ENCODE results near the gene PLA2G15.

Gene PLA2G15

DNA sequence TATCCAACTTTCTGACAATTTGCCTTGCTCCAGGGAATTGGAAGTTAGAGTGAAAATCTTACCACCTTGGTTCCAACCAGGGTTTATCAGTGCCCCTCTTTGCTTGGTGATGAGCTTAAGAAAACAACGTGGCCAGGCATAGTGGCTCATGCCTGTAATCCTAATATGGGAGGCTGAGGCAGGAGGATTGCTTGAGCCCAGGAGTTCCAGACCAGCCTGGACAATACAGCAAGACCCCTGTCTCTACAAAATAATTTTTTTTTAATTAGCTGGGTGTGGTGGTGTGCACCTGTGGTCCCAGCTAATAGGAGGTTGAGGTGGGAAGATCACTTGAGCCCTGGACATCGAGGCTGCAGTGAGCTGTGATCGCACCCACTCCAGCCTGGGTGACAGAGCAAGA, 40.5 kb downstream of the PLA2G15 start:
- CTCF ChIA-PET = interaction anchor here (0.8 to 1.3 kb wide), 6 partner anchors 9 to 192 kb away, joined by 3 to 5 read pairs (median 4); no protein-coding TSS in a partner anchor
- H3K36me3 ChIP-seq (ENCODE audit: control insufficient read depth in 2 of 2, insufficient read depth in 1 of 2, low read length in 2 of 2) = peaks cover 15 to 70% of the 10 kb centered on the region in 2 experiments; a peak in 2 of 3 replicates
- H3K4me1 ChIP-seq (ENCODE audit: control insufficient read depth, insufficient read depth, low read length) = no peaks in the 10 kb centered on the region
- H3K9me3 ChIP-seq (ENCODE audit: control insufficient read depth, insufficient read depth, low read depth, low read length) = no peaks in the 10 kb centered on the region
- H3K4me3 ChIP-seq (ENCODE audit: low read depth, low read length) = no peak overlapping the region
- POLR2A ChIA-PET = interaction anchor here (0.6 to 1.4 kb wide), 2 partner anchors 22 to 25 kb away, joined by 3 to 7 read pairs; partner anchors contain the start of genes PRMT7, SLC7A6 and SLC7A6OS
- no peak overlapping the region for H3K27ac ChIP-seq (ENCODE audit: extremely low read depth, low read depth, low read length)
- TF ChIP-seq ZNF121 (tag by site-specific recombination; IDR thresholded peaks at IDR 0.05) = 0 out of 2 replicates have a peak, but pooled peaks have one; percentile 50
- TF ChIP-seq ZNF174 (tag by site-specific recombination; IDR thresholded peaks at IDR 0.05) = no peak
- no peak for TF ChIP-seq ZSCAN16 (tag by site-specific recombination; IDR thresholded peaks at IDR 0.05)
- TF ChIP-seq ZNF146 (tag by site-specific recombination; IDR thresholded peaks at IDR 0.05) = no peak

DNA sequence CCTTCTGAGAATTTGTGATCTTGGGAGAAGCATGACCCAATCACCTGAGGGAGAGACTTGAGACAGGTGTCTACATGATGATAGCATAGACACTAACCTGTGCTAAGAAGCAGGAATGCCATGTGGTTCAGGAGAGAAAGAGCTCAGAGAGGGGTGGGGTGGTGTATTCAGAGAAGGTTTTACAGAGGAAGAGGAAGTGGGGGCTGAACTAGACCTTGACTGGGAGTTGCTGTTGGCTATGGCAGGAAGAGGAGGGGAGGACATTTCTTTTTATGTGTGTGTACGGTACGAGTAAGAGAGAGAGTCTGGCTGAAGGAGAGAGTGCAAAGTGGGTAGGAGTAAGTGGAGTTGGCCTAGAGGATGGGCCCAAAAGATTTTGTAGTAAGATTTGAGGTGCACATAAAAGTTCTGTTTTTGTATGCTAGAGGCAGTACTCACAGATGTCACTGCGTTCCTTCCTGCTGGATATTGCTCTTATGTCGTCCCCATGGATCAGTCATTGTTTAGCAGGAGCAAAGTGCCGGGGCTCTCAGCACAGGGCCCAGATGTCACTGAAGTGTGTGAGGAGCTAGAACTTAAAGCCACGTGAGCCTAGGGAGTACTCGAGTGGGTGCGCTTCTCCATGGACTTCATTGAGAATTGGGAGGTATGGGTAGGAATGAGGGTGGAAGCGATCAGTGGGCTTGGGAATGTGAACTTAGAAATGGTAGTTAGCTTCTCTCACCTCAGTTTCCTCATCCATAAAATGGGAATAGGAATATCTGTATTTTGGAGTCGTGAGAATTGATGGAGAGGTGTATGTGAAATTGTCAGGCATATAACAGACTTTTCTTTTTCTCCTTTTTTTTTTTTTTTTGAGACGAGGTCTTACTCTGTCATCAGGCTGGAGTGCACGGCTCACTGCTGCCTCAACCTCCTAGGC, 41.2 kb downstream of the PLA2G15 start:
- Histone ChIP-seq H3K4me1 (ENCODE audit: control insufficient read depth, insufficient read depth, low read length) (no peaks in the 10 kb centered on the region), H3K9me3 (ENCODE audit: control insufficient read depth, insufficient read depth, low read depth, low read length) (no peaks in the 10 kb centered on the region), H3K27ac (ENCODE audit: extremely low read depth, low read depth, low read length) (no peak overlapping the region), H3K4me3 (ENCODE audit: low read depth, low read length) (no peak overlapping the region), H3K36me3 (ENCODE audit: control insufficient read depth in 2 of 2, insufficient read depth in 1 of 2, low read length in 2 of 2) (peaks cover 15 to 71% of the 10 kb centered on the region in 2 experiments; a peak in 2 of 3 replicates)
- TF ChIP-seq, protein P1, sequence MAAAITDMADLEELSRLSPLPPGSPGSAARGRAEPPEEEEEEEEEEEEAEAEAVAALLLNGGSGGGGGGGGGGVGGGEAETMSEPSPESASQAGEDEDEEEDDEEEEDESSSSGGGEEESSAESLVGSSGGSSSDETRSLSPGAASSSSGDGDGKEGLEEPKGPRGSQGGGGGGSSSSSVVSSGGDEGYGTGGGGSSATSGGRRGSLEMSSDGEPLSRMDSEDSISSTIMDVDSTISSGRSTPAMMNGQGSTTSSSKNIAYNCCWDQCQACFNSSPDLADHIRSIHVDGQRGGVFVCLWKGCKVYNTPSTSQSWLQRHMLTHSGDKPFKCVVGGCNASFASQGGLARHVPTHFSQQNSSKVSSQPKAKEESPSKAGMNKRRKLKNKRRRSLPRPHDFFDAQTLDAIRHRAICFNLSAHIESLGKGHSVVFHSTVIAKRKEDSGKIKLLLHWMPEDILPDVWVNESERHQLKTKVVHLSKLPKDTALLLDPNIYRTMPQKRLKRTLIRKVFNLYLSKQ (tag by site-specific recombination; IDR thresholded peaks at IDR 0.05; ENCODE audit: borderline replicate concordance) = no peak
- TF ChIP-seq ZNF830 (tag by site-specific recombination; IDR thresholded peaks at IDR 0.05; ENCODE audit: low read depth) = no peak
- no peak for TF ChIP-seq SALL2 (tag by site-specific recombination; IDR thresholded peaks at IDR 0.05; ENCODE audit: borderline replicate concordance)
- TF ChIP-seq ZNF785 (tag by site-specific recombination; IDR thresholded peaks at IDR 0.05) = no peak
- TF ChIP-seq PRDM1 (tag by site-specific recombination; IDR thresholded peaks at IDR 0.05) = 0 out of 2 replicates have a peak, but pooled peaks have one; percentile 17
- TF ChIP-seq HOXD13 (CRISPR knock-in tag; IDR thresholded peaks at IDR 0.05; ENCODE audit: borderline replicate concordance) = no peak
- no peak for TF ChIP-seq ZNF501 (tag by site-specific recombination; IDR thresholded peaks at IDR 0.05)
- POLR2A ChIA-PET = interaction anchor here (0.6 to 1.4 kb wide), 3 partner anchors 12 to 24 kb away, joined by 3 to 7 read pairs (median 3); partner anchors contain the start of genes PRMT7, SLC7A6 and SLC7A6OS
- CTCF ChIA-PET = interaction anchor here (0.8 to 1.3 kb wide), 3 partner anchors 10 to 25 kb away, joined by 3 to 5 read pairs (median 3); no protein-coding TSS in a partner anchor

DNA sequence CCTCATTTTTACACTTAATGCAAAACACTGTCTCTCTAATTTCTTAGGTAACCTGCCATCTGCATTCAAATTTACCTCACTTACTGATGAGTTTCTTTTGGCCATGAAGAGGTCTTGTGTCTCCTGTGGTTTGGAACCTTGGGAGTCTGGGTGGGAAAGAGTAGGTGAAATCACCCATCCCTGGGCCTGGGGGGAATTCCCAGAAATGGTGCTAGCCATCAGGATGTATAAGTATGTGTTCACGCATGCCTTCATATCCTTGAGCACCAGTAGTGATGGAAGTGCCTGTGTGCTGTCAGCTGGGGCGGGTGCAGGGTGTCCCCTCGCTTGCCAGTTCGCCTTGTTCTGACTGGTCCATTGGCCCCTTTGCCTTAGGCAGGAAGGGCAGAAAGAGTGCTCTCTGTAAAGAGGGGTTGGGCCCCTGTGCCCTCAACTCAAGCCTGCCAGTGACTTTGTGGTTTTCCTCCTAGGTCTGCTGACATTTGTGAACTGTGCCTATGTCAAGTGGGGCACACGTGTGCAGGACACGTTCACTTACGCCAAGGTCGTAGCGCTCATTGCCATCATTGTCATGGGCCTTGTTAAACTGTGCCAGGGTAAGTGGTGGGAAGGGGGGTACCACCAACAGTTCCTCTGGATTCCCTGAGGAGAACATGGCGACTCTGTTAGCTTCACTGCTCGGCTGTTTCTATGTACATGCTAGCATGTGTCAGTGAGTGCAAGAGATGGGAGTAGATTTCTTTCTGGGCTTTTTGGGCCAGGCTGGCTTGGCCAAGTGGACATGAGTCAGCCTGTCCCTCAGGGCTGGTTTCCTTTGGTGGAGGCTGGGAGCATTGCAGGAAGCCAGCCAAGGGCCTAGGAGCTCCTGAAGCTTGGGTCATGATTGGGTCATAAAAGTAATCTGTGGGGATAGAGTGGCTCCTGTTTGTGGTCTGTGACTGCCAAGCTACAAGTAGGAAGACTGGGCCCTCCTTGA, 42.4 kb downstream of the PLA2G15 start:
- Histone ChIP-seq H3K4me1 (ENCODE audit: control insufficient read depth, insufficient read depth, low read length) (no peaks in the 10 kb centered on the region), H3K9me3 (ENCODE audit: control insufficient read depth, insufficient read depth, low read depth, low read length) (no peaks in the 10 kb centered on the region), H3K4me3 (ENCODE audit: low read depth, low read length) (no peak overlapping the region), H3K27ac (ENCODE audit: extremely low read depth, low read depth, low read length) (no peak overlapping the region), H3K36me3 (ENCODE audit: control insufficient read depth in 2 of 2, insufficient read depth in 1 of 2, low read length in 2 of 2) (peaks cover 12 to 72% of the 10 kb centered on the region in 2 experiments; a peak in 2 of 3 replicates)
- ChIA-PET POLR2A (interaction anchor here (0.6 to 0.7 kb wide), 2 partner anchors 11 to 104 kb away, joined by 3 read pairs; no protein-coding TSS in a partner anchor), CTCF (interaction anchor here (0.6 kb wide), 1 partner anchor 16 kb away, joined by 3 read pairs; no protein-coding TSS in a partner anchor)
- TF ChIP-seq OSR2 (tag by site-specific recombination; IDR thresholded peaks at IDR 0.05) (peak; percentile 68), TSHZ1 (tag by site-specific recombination; IDR thresholded peaks at IDR 0.05; ENCODE audit: borderline replicate concordance) (no peak)

Data from HEK293 (cell line).